ENCODE data around the gene ITGA5. TPM values are rescaled to one million over a fixed set of nuclear protein-coding genes. Genes with fewer than 3 reads are reported as not detected.
A peak's percentile ranks its signal among the peaks of the same experiment; 100 is the strongest.

Gene ITGA5
- total and polyA plus RNA-seq, 9 of the 15 experiments (the other 6 are each of a cell fraction or from before 2014, with no cell fraction given), result 9.1 to 82.1 (median 47.4) TPM

DNA sequence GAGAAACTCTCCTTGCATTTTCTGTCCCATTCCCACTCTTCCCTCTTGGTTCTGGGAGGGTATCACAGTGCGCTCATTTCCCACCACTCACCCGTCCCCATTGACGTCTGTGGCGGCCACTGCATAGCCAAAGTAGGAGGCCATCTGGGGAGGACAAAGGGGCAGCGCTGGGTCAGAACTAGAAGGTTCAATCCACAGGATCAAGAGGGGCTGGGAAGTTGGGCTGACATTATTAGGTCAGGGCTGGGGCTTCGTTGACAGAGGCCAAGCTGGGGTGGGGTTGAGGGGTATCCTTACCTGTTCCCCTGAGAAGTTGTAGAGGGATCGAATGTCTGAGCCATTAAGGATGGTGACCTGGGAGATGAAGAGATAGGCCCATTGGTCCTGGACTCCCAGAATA, 13.5 kb downstream of the ITGA5 start:
- POLR2A ChIA-PET, result interaction anchor here (1.0 to 1.7 kb wide), 2 partner anchors 14 to 61 kb away, joined by 3 to 8 read pairs; partner anchors contain the start of gene ITGA5
- WGBS (ENCODE audit: insufficient coverage, low coverage, missing lambda C conversion rate), result 92% methylated on average over 7 of the region's 7 CpGs
- in situ Hi-C loops (cut with MboI), result no loop called here

DNA sequence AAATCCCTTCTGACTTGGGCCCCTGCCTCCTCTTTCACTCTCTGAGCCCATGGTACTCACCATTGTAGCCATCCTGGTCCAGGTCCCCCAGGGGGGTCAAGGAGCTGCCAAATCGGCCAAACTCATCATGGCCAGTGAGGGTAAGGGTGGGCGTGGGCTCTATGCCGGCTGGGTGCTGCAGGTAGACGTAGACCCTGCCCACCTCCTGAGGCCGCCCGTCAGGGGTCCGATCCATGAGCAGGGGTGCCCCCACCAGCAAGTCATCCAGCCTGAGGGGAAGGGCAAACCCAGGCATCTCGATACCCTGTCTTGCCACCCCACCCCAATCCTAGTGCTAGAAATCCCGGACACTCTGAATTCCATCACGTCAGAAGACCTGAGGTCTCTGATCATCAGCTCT, 14.0 kb downstream of the ITGA5 start:
- no peak for FAIRE-seq
- H3K27me3 ChIP-seq (ENCODE audit: control insufficient read depth in 2 of 2, insufficient read depth in 2 of 2, low read length in 2 of 2), result no peaks in the 10 kb centered on the region
- intact Hi-C loops (cut with micrococcal nuclease) (no loop called here), in situ Hi-C loops (cut with MboI) (no loop called here)
- no peaks in the 10 kb centered on the region; the same call in 2 of the 3 replicates for H3K79me2 ChIP-seq (ENCODE audit: control insufficient read depth, insufficient read depth, low read length)
- no peak for DNase-seq (ENCODE audit: extremely low read depth in 1 of 4, low spot score in 3 of 4)
- H3K9me1 ChIP-seq (ENCODE audit: control insufficient read depth, insufficient read depth, low read length), result peaks cover 5% of the 10 kb centered on the region
- no peak for ATAC-seq
- H3K4me1 ChIP-seq (replicated peaks in 1 of 2; ENCODE audit: control insufficient read depth in 2 of 2, insufficient read depth in 2 of 2, low read length in 2 of 2), result peaks cover 0 to 3% of the 10 kb centered on the region in 2 experiments; a peak in 1 of 5 replicates
- no peak overlapping the region for H3K27ac ChIP-seq (ENCODE audit: extremely low read depth, low read depth, low read length)
- TF ChIP-seq RBFOX2 (IDR thresholded peaks at IDR 0.05; ENCODE audit: low read depth, low read length), result peak; percentile 59
- TF ChIP-seq HIVEP1 (CRISPR knock-in tag; IDR thresholded peaks at IDR 0.05), result no peak
- TF ChIP-seq, protein P1, sequence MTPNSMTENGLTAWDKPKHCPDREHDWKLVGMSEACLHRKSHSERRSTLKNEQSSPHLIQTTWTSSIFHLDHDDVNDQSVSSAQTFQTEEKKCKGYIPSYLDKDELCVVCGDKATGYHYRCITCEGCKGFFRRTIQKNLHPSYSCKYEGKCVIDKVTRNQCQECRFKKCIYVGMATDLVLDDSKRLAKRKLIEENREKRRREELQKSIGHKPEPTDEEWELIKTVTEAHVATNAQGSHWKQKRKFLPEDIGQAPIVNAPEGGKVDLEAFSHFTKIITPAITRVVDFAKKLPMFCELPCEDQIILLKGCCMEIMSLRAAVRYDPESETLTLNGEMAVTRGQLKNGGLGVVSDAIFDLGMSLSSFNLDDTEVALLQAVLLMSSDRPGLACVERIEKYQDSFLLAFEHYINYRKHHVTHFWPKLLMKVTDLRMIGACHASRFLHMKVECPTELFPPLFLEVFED (CRISPR knock-in tag; conservative IDR thresholded peaks at IDR 0.05), result no peak
- peak; percentile 66 for TF ChIP-seq POLR2G (IDR thresholded peaks at IDR 0.05; ENCODE audit: low read depth, low read length)
- H3K4me3 ChIP-seq, result no peak overlapping the region
- no peak overlapping the region for H2AFZ ChIP-seq (ENCODE audit: low read depth, low read length)
- ChIA-PET POLR2A (interaction anchor here (1.7 kb wide), 1 partner anchor 15 kb away, joined by 8 read pairs; the partner anchor contains the start of gene ITGA5), CTCF (ENCODE audit: low intra/inter-chr PET ratio) (interaction anchor here (2.3 kb wide), 1 partner anchor 34 kb away, joined by 10 read pairs; no protein-coding TSS in a partner anchor)
- WGBS (ENCODE audit: insufficient coverage, low coverage, missing lambda C conversion rate), result 76% methylated on average over 9 of the region's 10 CpGs
- no peaks in the 10 kb centered on the region for H3K9me3 ChIP-seq (replicated peaks; ENCODE audit: control insufficient read depth, insufficient read depth, low read depth, low read length)
- no peak overlapping the region for H3K9ac ChIP-seq (ENCODE audit: insufficient read depth in 1 of 2, low read depth in 2 of 2, low read length in 2 of 2)
- BruUV-seq (replicated peaks), result no TSS peak
- H3K4me2 ChIP-seq (ENCODE audit: insufficient read depth, low read length), result no peak overlapping the region
- H3K36me3 ChIP-seq (ENCODE audit: control insufficient read depth, insufficient read depth, low read length), result peaks cover 99% of the 10 kb centered on the region
- H4K20me1 ChIP-seq (replicated peaks; ENCODE audit: control insufficient read depth, insufficient read depth, low read length), result peaks cover 5% of the 10 kb centered on the region

More for the DNA sequence above, 13.5 kb downstream of the ITGA5 start:
- BruUV-seq (replicated peaks), result no TSS peak
- intact Hi-C loops (cut with micrococcal nuclease), result no loop called here
- Histone ChIP-seq H3K9me3 (replicated peaks; ENCODE audit: control insufficient read depth, insufficient read depth, low read depth, low read length) (no peaks in the 10 kb centered on the region), H3K4me2 (ENCODE audit: insufficient read depth, low read length) (no peak overlapping the region), H2AFZ (ENCODE audit: low read depth, low read length) (no peak overlapping the region), H3K4me3 (no peak overlapping the region), H3K36me3 (ENCODE audit: control insufficient read depth, insufficient read depth, low read length) (peaks cover 96% of the 10 kb centered on the region), H3K79me2 (ENCODE audit: control insufficient read depth, insufficient read depth, low read length) (no peaks in the 10 kb centered on the region; the same call in 2 of the 3 replicates), H4K20me1 (replicated peaks; ENCODE audit: control insufficient read depth, insufficient read depth, low read length) (peaks cover 5% of the 10 kb centered on the region), H3K27me3 (ENCODE audit: control insufficient read depth in 2 of 2, insufficient read depth in 2 of 2, low read length in 2 of 2) (no peaks in the 10 kb centered on the region), H3K9me1 (ENCODE audit: control insufficient read depth, insufficient read depth, low read length) (peaks cover 5% of the 10 kb centered on the region), H3K4me1 (replicated peaks in 1 of 2; ENCODE audit: control insufficient read depth in 2 of 2, insufficient read depth in 2 of 2, low read length in 2 of 2) (peaks cover 0 to 3% of the 10 kb centered on the region in 2 experiments; a peak in 1 of 5 replicates), H3K9ac (ENCODE audit: insufficient read depth in 1 of 2, low read depth in 2 of 2, low read length in 2 of 2) (no peak overlapping the region), H3K27ac (ENCODE audit: extremely low read depth, low read depth, low read length) (no peak overlapping the region)
- FAIRE-seq (no peak), DNase-seq (ENCODE audit: extremely low read depth in 1 of 4, low spot score in 3 of 4) (no peak), ATAC-seq (no peak)
- CTCF ChIA-PET (ENCODE audit: low intra/inter-chr PET ratio), result interaction anchor here (2.3 kb wide), 1 partner anchor 33 kb away, joined by 10 read pairs; no protein-coding TSS in a partner anchor
- TF ChIP-seq GTF2F1 (IDR thresholded peaks at IDR 0.05; ENCODE audit: low read depth, low read length) (no peak), RBFOX2 (IDR thresholded peaks at IDR 0.05; ENCODE audit: low read depth, low read length) (peak; percentile 14)
